Measurements from ENCODE around the gene ZC3HAV1L.
"Not testable (repeated sequence)": the region's sequence is repeated elsewhere in the genome, so short reads cannot be mapped to it uniquely, and the experiment has no call there.

The ZC3HAV1L gene

GRCh38 chr7:139018910-139019309, 16.9 kb downstream of the ZC3HAV1L start:
- DNase-seq (ENCODE audit: low read depth in 3 of 3), result no peak

- DNase-seq (ENCODE audit: low read depth in 3 of 3), result peak in 2 of 3 experiments; percentile 29 to 31
These were observed 18.8 kb downstream of the ZC3HAV1L start for GRCh38 chr7:139016931-139017511.

GRCh38 chr7:139011373-139011772, 24.5 kb downstream of the ZC3HAV1L start:
- DNase-seq (ENCODE audit: low read depth in 3 of 3), result no peak

- no peak for DNase-seq (ENCODE audit: low read depth in 3 of 3)
These were observed 31.3 kb downstream of the ZC3HAV1L start for GRCh38 chr7:139004321-139005090.

GRCh38 chr7:138999414-138999813, 36.4 kb downstream of the ZC3HAV1L start:
- DNase-seq (ENCODE audit: low read depth in 3 of 3), result no peak

- no peak for DNase-seq (ENCODE audit: low read depth in 3 of 3)
These were observed 43.8 kb downstream of the ZC3HAV1L start for GRCh38 chr7:138992052-138992531.

- DNase-seq (ENCODE audit: low read depth in 3 of 3), result no peak
These were observed 48.2 kb downstream of the ZC3HAV1L start for GRCh38 chr7:138987686-138988085.

- DNase-seq (ENCODE audit: low read depth in 3 of 3), result no peak
These were observed 53.6 kb downstream of the ZC3HAV1L start for GRCh38 chr7:138982204-138982623.

- DNase-seq (ENCODE audit: low read depth in 3 of 3), result peak; percentile 16 to 24 (median 18)
These were observed 54.3 kb downstream of the ZC3HAV1L start, which contains the start of gene KIAA1549 for GRCh38 chr7:138981332-138982203. Gene KIAA1549, minus strand, starts transcription at chr7:138981389. Its CDS starts 120 bp downstream, at chr7:138981269.

- peak in 1 of 3 experiments; percentile 3 for DNase-seq (ENCODE audit: low read depth in 3 of 3)
These were observed 55.1 kb downstream of the ZC3HAV1L start for GRCh38 chr7:138980563-138981291.

GRCh38 chr7:138979988-138980562, 55.8 kb downstream of the ZC3HAV1L start:
- DNase-seq (ENCODE audit: low read depth in 3 of 3), result no peak

- no peak for DNase-seq (ENCODE audit: low read depth in 3 of 3)
These were observed 56.4 kb downstream of the ZC3HAV1L start for GRCh38 chr7:138979226-138979979.

- no peak for DNase-seq (ENCODE audit: low read depth in 3 of 3)
These were observed 57.2 kb downstream of the ZC3HAV1L start for GRCh38 chr7:138978541-138979184.

GRCh38 chr7:138976161-138976560, 59.7 kb downstream of the ZC3HAV1L start:
- not testable (repeated sequence) for DNase-seq (ENCODE audit: low read depth in 3 of 3)

Data from stimulated activated CD4-positive, alpha-beta T cell treated with anti-CD3 and anti-CD28 coated beads, TNF-alpha, amount 100 ng/mL, for 4 hours (primary cell).